HEK293T (cell line): Measurements from ENCODE around the gene HES4.
"Not testable (repeated sequence)": the region's sequence is repeated elsewhere in the genome, so short reads cannot be mapped to it uniquely, and the experiment has no call there.

Experiments used
- ARNT ChIP-seq: fragments of 450-650 bp; IDR thresholded peaks from 2 replicates; pipeline ENCODE4 v1.6.1; 2017; ENCODE audit warnings: mild to moderate bottlenecking
- BHLHE40 ChIP-seq: fragments of 450-650 bp; IDR thresholded peaks from 2 replicates; pipeline ENCODE4 v1.6.1; 2016; ENCODE audit warnings: mild to moderate bottlenecking, moderate library complexity, borderline replicate concordance
- FOXA1 ChIP-seq: fragments of 450-650 bp; IDR thresholded peaks from 2 replicates; pipeline ENCODE4 v1.6.1; 2016; ENCODE audit warnings: mild to moderate bottlenecking
- FOXK2 ChIP-seq: fragments of 450-650 bp; IDR thresholded peaks from 2 replicates; pipeline ENCODE4 v1.6.1; 2016; ENCODE audit warnings: mild to moderate bottlenecking
- FOXM1 ChIP-seq: fragments of 450-650 bp; IDR thresholded peaks from 2 replicates; pipeline ENCODE4 v1.6.1; 2017; ENCODE audit warnings: mild to moderate bottlenecking, borderline replicate concordance
- L3MBTL2 ChIP-seq: fragments of 450-650 bp; conservative IDR thresholded peaks from 2 replicates; pipeline ENCODE4 v1.6.1; 2016; ENCODE audit warnings: mild to moderate bottlenecking
- SP1 ChIP-seq: fragments of 450-650 bp; IDR thresholded peaks from 2 replicates; pipeline ENCODE4 v1.6.1; 2017

DNA sequence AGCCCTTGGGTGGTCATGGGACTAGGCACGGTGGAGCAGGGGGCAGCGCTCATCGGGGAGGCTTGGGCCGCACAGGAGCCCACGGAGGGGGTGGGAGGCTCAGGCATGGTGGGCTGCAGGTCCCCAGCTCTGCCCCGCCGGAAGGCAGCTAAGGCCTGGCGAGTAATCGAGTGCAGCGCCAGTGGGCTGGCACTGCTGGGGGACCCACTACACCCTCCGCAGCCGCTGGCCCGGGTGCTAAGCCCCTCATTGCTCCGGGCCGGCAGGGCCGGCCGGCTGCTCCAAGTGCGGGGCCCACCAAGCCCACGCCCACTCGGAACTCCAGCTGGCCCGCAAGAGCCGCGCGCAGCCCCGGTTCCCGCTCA is 18.4 kb upstream of the HES4 start:
- TF ChIP-seq FOXK2, ARNT, L3MBTL2, FOXA1, BHLHE40, FOXM1, SP1: not testable (repeated sequence)
